D721Med (cell line): ENCODE data around the gene RLF.
"Not testable (repeated sequence)": the region's sequence is repeated elsewhere in the genome, so short reads cannot be mapped to it uniquely, and the experiment has no call there.

Experiments
- DNase-seq: peaks from one replicate; pipeline ENCODE4 v3.0.0; 2011; ENCODE audit warnings: low spot score; ENCODE audit not compliant: insufficient read length
- FAIRE-seq: peaks from 2 replicates; lab custom pipeline; 2011; peaks lifted over from hg19 to GRCh38; lab: Jason Lieb, UNC
- CTCF ChIP-seq: IDR thresholded peaks from 2 replicates; pipeline ENCODE4 v1.5.1; 2012; ENCODE audit warnings: mild to moderate bottlenecking, control low read depth; ENCODE audit not compliant: insufficient read depth; ENCODE audit errors: missing control alignments

RLF gene

GRCh38 chr1:40171036-40171435 lies 9.8 kb downstream of the RLF start:
- FAIRE-seq (no peak), DNase-seq (no peak)
- TF ChIP-seq CTCF = no peak

GRCh38 chr1:40174788-40175187 lies 13.6 kb downstream of the RLF start:
- no peak for TF ChIP-seq CTCF
- no peak for DNase-seq
- FAIRE-seq = no peak

- not testable (repeated sequence) for FAIRE-seq, DNase-seq
Observed at GRCh38 chr1:40176989-40177388, 15.8 kb downstream of the RLF start.

GRCh38 chr1:40178200-40178599 lies 17.0 kb downstream of the RLF start:
- DNase-seq (no peak), FAIRE-seq (no peak)
- TF ChIP-seq CTCF = no peak

- FAIRE-seq (peak; percentile 16), DNase-seq (no peak)
- no peak for TF ChIP-seq CTCF
Observed at GRCh38 chr1:40179496-40180089, 18.4 kb downstream of the RLF start.

- FAIRE-seq (peak; percentile 64), DNase-seq (no peak)
- TF ChIP-seq CTCF = peak; percentile 41
Observed at GRCh38 chr1:40183055-40183710, 22.0 kb downstream of the RLF start.

GRCh38 chr1:40184193-40184592 lies 23.0 kb downstream of the RLF start:
- no peak for DNase-seq
- FAIRE-seq = no peak
- TF ChIP-seq CTCF = no peak
